ENCODE measurements around the gene FSHR. TPM values are rescaled to one million over a fixed set of nuclear protein-coding genes. Genes with fewer than 3 reads are reported as not detected.

The FSHR gene
- polyA plus RNA-seq, 1 donor (not counting 4 experiments of a cell fraction or from before 2014, with no cell fraction given): not detected

- no peaks in the 10 kb centered on the region for H3K9me3 ChIP-seq (ENCODE audit: control insufficient read depth, low read depth, low read length)
- TF ChIP-seq CTCF (optimal IDR thresholded peaks at IDR 0.05 in 1 of 3, IDR thresholded peaks at IDR 0.05 in 1 of 3, conservative IDR thresholded peaks at IDR 0.05 in 1 of 3; ENCODE audit: extremely low read depth in 1 of 3, insufficient read depth in 2 of 3, low read length in 3 of 3) (no peak), EZH2 (IDR thresholded peaks at IDR 0.05; ENCODE audit: low read length) (no peak)
- no peak overlapping the region for H3K27ac ChIP-seq (ENCODE audit: control insufficient read depth, insufficient read depth, low read length)
- dilution Hi-C loops (cut with MboI; ENCODE audit: extremely low pct_ligation_motif_present, low sequenced_read_pairs): no loop called here
- FAIRE-seq: no peak
- no peak overlapping the region for H3K9ac ChIP-seq (ENCODE audit: control insufficient read depth, extremely low read depth, insufficient read depth, low read length)
- no peak for DNase-seq (ENCODE audit: low read depth, low spot score)
- H3K9me1 ChIP-seq (ENCODE audit: control insufficient read depth, extremely low read depth, insufficient read depth, low read length): no peaks in the 10 kb centered on the region
- H4K20me1 ChIP-seq (ENCODE audit: control insufficient read depth, extremely low read depth, insufficient read depth, low read length): no peaks in the 10 kb centered on the region
- no peaks in the 10 kb centered on the region for H3K36me3 ChIP-seq (ENCODE audit: control insufficient read depth in 2 of 2, extremely low read depth in 1 of 2, insufficient read depth in 2 of 2, low read length in 2 of 2)
- H3K4me3 ChIP-seq (ENCODE audit: control insufficient read depth in 2 of 3, extremely low read depth in 1 of 3, insufficient read depth in 2 of 3, low read depth in 1 of 3, low read length in 3 of 3): no peak overlapping the region
- H3K79me2 ChIP-seq (ENCODE audit: control insufficient read depth, insufficient read depth, low read length): no peaks in the 10 kb centered on the region
- no peaks in the 10 kb centered on the region for H3K27me3 ChIP-seq (ENCODE audit: control insufficient read depth, extremely low read depth, insufficient read depth, low read length)
- no peak overlapping the region for H2AFZ ChIP-seq (ENCODE audit: control insufficient read depth, low read length)
- no peak overlapping the region for H3K4me2 ChIP-seq (ENCODE audit: control insufficient read depth, extremely low read depth, insufficient read depth, low read depth, low read length)
- no peaks in the 10 kb centered on the region for H3K4me1 ChIP-seq (ENCODE audit: control insufficient read depth, extremely low read depth, insufficient read depth, low read length)
Measured at GRCh38 chr2:49165662-49166061, 11.3 kb upstream of the FSHR start.

- Histone ChIP-seq H3K9me3 (ENCODE audit: control insufficient read depth, low read depth, low read length) (no peaks in the 10 kb centered on the region), H3K4me1 (ENCODE audit: control insufficient read depth, extremely low read depth, insufficient read depth, low read length) (no peaks in the 10 kb centered on the region), H3K9me1 (ENCODE audit: control insufficient read depth, extremely low read depth, insufficient read depth, low read length) (no peaks in the 10 kb centered on the region), H2AFZ (ENCODE audit: control insufficient read depth, low read length) (no peak overlapping the region), H3K9ac (ENCODE audit: control insufficient read depth, extremely low read depth, insufficient read depth, low read length) (no peak overlapping the region), H3K27me3 (ENCODE audit: control insufficient read depth, extremely low read depth, insufficient read depth, low read length) (no peaks in the 10 kb centered on the region), H3K4me3 (ENCODE audit: control insufficient read depth in 2 of 3, extremely low read depth in 1 of 3, insufficient read depth in 2 of 3, low read depth in 1 of 3, low read length in 3 of 3) (no peak overlapping the region), H3K36me3 (ENCODE audit: control insufficient read depth in 2 of 2, extremely low read depth in 1 of 2, insufficient read depth in 2 of 2, low read length in 2 of 2) (no peaks in the 10 kb centered on the region), H3K27ac (ENCODE audit: control insufficient read depth, insufficient read depth, low read length) (no peak overlapping the region), H3K79me2 (ENCODE audit: control insufficient read depth, insufficient read depth, low read length) (no peaks in the 10 kb centered on the region), H4K20me1 (ENCODE audit: control insufficient read depth, extremely low read depth, insufficient read depth, low read length) (no peaks in the 10 kb centered on the region), H3K4me2 (ENCODE audit: control insufficient read depth, extremely low read depth, insufficient read depth, low read depth, low read length) (no peak overlapping the region)
- TF ChIP-seq EZH2 (IDR thresholded peaks at IDR 0.05; ENCODE audit: low read length) (no peak), CTCF (optimal IDR thresholded peaks at IDR 0.05 in 1 of 3, IDR thresholded peaks at IDR 0.05 in 1 of 3, conservative IDR thresholded peaks at IDR 0.05 in 1 of 3; ENCODE audit: extremely low read depth in 1 of 3, insufficient read depth in 2 of 3, low read length in 3 of 3) (no peak)
- DNase-seq (ENCODE audit: low read depth, low spot score) (no peak), FAIRE-seq (no peak)
- dilution Hi-C loops (cut with MboI; ENCODE audit: extremely low pct_ligation_motif_present, low sequenced_read_pairs): no loop called here
Measured at GRCh38 chr2:49164729-49165128, 10.4 kb upstream of the FSHR start.
